HG03066 (cell line): Measurements from ENCODE around the gene SYNGR4.
A peak's percentile ranks its signal among the peaks of the same experiment; 100 is the strongest.
"Not testable (repeated sequence)": the region's sequence is repeated elsewhere in the genome, so short reads cannot be mapped to it uniquely, and the experiment has no call there.

Source experiments
- ATAC-seq: cut with Tn5 transposase; IDR thresholded peaks from one replicate; pipeline ENCODE4 v1.9.1; 2021; ENCODE audit warnings: low read depth; ENCODE audit not compliant: unreplicated experiment

SYNGR4 gene

GRCh38 chr19:48370955-48371354 is 6.8 kb downstream of the SYNGR4 start:
- no peak for ATAC-seq

DNA sequence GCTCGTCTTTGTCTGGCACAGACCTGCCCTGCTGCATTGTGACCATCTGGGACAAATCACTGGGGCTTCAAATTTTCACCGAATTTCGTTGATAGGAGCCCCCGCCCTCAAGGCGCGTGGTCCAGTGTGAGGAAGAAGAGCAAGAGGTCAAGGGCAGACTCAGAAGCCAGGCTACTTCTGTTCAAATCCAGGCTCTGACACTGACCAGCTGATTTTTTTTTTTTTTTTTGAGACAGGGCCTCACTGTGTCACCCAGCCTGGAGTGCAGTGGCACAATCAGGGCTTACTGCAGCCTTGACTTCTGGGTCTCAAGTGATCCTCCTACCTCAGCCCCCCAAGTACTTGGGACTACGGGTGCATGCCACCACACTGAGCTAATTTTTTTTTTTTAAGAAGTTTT is 7.2 kb downstream of the SYNGR4 start:
- no peak for ATAC-seq

DNA sequence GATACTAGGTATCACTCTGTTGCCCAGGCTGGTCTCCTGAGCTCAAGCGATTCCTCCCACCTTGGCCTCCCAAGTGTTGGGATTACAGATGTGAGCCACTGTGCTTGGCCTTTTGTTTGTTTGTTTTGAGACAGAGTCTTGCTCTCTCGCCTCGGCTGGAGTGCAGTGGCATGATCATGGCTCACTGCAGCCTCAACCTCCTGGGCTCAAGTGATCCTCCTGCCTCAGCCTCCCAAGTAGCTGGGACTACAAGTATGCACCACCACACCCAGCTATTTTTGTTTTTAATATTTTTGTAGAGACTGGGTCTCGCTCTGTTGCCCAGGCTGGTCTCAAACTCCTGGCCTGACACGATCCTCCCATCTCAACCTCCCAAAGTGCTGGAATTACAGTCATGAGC is 7.6 kb downstream of the SYNGR4 start:
- ATAC-seq: not testable (repeated sequence)

DNA sequence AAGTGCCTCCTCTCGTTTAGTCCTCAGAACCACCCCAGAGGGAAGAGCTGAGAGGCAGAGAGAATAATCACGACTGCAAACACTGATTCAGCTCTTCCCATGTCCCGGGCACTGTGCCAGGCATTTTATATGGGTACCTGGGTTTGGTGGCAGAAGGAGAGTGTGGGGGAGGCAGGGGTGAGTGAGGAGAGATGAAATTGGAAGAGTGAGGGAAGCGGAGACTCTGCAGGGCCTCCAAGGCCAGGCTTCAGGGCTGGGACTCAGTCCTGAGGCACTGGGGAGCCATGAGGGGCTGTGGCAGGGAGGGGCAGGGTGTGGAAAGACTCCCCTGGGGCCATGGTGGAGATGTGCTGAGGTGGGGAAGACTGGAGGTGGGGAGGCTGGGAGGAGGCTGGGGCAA is 8.7 kb downstream of the SYNGR4 start:
- no peak for ATAC-seq

DNA sequence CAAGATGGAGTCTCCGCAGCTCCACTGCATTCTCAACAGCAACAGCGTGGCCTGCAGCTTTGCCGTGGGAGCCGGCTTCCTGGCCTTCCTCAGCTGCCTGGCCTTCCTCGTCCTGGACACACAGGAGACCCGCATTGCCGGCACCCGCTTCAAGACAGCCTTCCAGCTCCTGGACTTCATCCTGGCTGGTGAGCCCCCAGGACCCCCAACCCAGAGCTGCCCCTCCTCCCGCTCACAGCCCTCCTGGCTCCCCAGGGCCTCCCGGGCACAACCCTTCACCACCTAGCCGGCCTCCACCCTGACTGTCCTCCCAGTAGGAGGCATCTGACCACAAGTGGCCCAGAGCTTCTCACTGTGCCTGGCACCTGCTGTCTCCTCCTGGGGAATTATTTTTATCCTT is 9.4 kb downstream of the SYNGR4 start:
- no peak for ATAC-seq

DNA sequence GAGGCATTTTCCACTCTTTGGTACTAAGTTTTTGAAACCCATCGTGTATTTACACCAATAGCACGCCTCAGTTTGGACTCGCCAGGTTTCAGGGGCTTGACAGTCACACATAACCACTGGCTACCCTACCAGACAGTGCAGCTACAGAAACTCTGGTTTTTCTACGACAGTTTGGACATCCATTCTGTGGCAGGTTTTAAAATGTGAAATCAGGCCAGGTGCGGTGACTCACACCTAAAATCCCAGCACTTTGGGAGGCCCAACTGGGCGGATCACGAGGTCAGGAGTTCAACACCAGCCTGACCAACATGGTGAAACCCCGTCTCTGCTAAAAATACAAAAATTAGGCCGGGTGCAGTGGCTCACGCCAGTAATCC is 14.0 kb downstream of the SYNGR4 start:
- ATAC-seq: no peak

GRCh38 chr19:48379058-48379457 is 14.9 kb downstream of the SYNGR4 start:
- ATAC-seq: no peak

- ATAC-seq: no peak
Observed at GRCh38 chr19:48381178-48381950, 17.2 kb downstream of the SYNGR4 start.

- no peak for ATAC-seq
Observed at GRCh38 chr19:48382286-48382685, 18.1 kb downstream of the SYNGR4 start.

- ATAC-seq: no peak
Observed at GRCh38 chr19:48385461-48386087, 21.4 kb downstream of the SYNGR4 start.

DNA sequence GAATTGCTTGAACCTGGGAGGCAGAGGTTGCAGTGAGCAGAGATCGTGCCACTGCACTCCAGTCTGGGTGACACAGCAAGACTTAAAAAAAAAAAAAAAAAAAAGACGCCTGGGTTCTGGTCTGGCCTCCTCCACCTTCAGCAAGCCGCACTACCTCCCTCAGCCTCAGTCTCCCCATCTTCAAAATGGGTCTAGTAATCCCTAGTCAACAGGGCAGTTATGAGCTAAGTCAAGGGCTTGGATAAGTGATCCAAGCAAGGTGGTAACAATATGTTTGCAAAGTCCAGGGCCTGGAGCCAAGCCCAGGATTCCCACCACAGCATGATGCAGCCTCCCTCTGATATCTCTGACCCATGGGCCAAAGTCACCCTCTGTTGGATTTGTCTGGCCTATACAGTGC is 22.8 kb downstream of the SYNGR4 start:
- no peak for ATAC-seq

DNA sequence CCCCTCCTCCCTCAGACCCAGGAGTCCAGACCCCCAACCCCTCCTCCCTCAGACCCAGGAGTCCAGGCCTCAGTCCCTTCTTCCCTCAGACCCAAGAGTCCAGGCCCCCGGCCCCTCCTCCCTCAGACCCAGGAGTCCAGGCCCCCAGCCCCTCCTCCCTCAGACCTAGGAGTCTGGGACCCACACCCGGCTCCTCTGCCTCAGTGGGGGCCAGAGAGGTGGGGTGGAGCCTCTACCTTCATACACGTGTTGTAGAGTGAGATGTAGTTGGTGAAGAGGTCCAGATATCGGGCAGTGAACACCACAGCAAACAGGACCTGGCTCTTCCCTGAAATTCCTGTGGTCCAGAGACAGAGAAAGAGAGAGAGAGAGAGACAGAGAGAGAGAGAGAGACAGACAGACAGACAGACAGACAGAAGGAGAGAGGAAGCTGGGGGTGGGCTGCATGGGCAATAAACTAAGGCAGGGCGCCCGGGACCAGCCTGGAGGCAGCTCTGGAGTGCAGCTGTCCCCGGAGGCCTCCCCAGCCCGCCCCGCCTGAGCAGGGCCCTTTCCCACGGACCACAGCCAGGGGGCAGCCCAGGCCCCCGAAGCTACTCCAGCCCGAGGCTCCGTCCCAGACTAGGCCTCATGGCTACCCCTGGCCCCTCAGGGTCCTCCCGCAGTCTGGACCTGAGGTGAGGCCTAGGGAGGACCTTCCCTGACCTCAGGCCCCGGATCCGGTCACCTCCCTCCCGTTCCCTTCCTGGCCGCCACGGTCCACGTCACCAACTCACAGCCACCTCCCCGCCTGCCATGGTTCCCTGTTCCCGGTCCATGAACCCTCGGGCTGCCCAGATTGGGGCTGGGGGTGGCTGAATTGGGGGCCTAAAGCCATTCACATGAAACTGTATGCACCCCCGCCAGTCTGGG is 26.3 kb downstream of the SYNGR4 start:
- no peak for ATAC-seq

DNA sequence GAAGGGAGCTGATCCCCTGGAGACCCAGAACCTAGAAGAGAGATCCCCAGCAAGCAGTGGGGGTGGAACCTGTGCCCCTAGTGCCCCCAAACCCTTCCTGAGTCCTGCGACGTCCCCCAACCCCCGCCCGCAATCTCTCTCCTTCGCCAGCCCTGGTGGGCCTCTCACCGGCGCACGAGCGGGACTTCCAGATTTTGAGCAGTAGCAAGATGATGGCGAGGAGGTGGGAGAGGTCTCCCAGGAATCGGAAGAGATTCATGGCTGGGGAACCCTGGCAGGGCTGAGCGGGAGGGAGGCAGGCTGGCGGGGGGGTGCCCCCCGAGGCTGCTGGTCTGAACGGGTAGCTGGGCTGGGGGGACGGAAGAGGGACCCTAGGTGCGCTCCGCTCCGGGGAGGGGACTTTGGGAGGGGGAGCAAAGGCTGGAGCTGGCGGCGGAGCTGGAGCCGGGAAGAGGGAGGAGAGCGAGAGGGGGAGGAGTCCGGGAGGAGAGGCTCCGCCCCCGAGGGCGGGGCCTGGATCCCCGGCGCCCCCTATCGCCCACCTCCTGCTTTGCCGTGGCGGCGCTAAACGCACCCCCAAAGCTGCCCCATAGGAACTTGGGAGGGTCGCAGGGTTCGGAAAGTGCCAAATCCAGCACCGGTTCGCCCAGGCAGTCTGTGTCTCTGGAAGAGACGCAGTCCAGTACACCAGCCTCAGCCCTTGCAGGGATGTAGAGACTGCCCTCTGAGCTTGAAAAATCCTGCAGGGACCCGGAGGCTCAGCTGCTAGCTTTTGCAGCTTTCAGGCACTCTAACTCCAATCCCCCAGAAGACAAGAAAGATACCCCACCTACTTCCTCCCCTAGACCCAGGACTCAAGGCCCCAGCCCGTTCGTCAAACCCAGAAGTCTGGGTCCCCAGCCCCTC is 27.2 kb downstream of the SYNGR4 start, which contains the start of gene KDELR1:
Gene KDELR1, minus strand, starts transcription at position 452 of the 906 bp plus-strand sequence. Its CDS starts 193 bp downstream, at position 259.
- ATAC-seq: peak; percentile 78

DNA sequence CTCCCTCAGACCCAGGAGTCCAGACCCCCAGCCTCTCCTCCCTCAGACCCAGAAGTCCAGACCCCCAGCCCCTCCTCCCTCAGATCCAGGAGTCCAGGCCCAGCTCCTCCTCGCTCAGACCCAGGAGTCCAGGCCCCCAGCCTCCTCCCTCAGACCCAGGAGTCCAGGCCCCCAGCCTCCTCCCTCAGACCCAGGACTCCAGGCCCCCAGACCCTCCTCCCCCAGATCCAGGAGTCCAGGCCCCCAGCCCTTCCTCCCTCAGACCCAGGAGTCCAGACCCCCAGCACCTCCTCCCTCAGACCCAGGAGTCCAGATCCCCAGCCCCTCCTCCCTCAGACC is 27.8 kb downstream of the SYNGR4 start:
- not testable (repeated sequence) for ATAC-seq

DNA sequence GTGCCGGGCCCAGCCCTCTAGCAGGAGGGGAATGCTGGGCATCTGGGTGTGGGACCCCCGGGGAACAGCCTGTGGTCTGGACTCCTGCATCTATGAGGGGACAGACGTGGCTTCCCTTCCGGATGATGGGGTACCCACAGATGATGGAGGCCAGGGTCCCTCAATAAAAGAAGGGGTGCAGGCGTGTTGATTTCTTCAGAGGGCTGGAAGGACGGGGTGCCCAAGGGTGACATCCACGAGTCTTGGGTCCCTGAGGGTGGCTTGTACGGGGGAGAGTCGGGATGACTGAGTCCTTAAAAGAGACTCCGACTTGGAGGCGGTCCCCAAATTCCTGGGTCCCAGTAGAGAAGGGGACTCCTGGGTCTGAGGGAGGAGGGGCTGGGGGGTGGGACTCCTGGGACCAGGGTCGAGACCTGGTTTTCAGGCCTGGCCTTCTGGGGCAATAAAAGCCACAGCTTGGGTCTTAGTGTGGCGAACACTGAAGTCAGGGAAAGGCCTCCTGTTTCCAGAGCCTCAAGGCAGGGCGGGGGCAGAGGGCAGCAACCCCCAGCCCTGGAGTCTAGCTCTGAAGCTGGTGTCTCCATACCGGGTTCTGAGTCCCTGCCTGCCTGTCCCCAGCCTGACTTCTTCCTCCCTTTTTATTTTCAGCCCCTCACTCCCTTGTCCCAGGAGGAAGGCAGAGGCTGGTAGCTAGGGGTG is 28.8 kb downstream of the SYNGR4 start:
- no peak for ATAC-seq

DNA sequence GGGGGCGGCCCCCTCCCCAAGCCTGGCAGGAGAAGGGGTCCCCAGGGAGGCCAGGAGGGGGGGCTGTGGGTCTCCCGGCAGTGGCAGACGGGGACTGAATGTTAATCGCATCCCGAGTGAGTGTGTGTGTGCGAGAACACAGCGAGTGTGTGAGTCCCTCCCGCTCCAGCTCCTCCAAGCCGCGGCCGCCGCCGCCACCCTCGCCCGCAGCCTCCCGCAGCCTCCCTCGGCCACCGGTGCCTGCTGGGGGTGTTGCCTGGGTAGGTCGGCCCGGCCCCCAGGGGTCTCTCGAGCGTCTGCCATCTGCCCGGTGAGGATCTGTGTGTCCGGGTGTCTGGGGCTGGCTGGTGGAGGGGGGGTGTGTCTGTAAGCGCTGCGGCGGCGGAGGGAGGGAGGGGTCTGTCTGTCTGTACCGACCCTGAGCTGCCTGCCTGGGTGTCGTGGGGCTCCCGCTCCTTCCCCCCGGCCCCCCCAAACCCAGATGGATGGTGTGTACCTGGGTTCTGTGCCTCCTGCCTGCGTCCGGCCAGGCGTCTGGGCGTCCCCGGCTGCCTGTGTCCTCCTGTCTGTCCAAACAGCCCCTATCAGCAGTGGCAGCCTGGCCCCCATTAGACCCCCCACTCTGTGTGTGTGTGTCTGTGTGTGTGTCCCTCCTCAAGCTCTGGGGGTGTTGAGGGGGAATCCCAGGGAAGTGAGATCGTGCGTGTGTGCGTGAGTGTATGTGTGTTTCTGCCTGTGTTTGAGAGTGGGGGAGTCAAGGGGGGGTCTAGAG is 29.6 kb downstream of the SYNGR4 start, which contains the start of gene GRIN2D:
Gene GRIN2D, plus strand, starts transcription at position 110 of the 772 bp plus-strand sequence. CDS start 4,725 bp downstream, outside the sequence.
- ATAC-seq: no peak

DNA sequence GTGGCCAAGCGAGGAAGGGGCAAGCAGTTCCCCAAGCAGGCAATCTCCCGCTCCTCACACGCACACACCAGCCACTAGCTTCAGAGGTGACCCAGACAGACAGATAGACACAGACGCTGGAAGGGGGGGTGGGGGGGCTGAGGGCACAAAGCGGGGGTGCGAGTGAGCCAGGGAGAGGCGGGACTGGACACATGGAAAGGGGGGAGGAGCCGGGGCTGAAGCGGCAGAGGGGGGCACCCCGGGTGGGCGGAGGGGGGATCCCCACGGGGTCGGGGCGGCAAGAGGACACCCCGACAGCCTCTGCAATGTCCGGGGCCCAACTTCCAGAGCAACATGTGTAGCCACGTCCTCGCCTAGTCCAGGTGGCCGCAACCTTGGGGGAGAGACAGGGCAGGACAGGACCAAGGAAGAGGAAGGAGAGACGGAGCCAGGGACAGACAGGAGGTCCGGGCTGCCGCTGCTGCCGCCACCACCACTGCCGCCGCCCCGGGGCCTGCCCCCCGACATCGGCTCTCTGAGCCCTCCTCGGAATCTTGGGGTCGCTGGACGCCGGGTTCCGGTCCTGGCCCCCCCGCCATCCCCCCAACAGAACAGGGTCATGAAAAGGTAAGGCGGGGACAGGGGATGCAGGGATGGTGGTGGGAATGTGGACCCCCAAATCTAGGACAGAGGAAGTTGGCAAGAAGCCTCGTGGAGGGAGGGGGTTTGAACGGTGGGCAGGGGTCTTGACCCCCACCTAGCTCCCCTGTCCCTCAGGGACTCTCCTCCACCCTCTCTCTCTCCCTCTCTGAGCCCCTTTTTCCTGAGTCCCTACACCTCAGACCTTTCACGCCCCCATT is 30.4 kb downstream of the SYNGR4 start:
- ATAC-seq: no peak

DNA sequence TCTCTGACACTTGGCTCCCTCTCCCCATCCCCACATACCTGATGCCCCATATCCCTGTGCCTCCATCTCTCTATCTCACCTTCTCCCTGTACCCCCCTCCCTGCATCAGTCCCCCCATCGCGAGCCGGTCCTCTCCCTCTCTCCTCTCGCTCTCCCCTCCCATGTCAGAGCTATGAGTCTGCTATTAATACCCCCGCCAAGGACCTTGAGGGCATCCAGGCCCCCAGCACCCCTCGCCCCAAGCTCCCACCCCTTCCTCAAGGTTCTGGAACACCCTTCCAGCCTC is 30.9 kb downstream of the SYNGR4 start:
- no peak for ATAC-seq
